Lung microvascular endothelial cell (primary cell): ENCODE results near the gene SPRYD7. TPM values are rescaled to one million over a fixed set of nuclear protein-coding genes. Genes with fewer than 3 reads are reported as not detected.
"Not testable (repeated sequence)": the region's sequence is repeated elsewhere in the genome, so short reads cannot be mapped to it uniquely, and the experiment has no call there.

Experiments
- DNase-seq, 2 donors: peaks; one replicate each; pipeline versions ENCODE4 v3.0.0 to v3.0.0-alpha.2; 2010; ENCODE audit warnings: low read depth in 2 of 2
- total RNA-seq: library from RNA; depleted of rRNA; stranded (reverse); fragments of >200 nt; gene quantifications from 2 replicates; pipeline ENCODE4 v1.2.1, GENCODE V29; 2014

Gene SPRYD7, protein sequence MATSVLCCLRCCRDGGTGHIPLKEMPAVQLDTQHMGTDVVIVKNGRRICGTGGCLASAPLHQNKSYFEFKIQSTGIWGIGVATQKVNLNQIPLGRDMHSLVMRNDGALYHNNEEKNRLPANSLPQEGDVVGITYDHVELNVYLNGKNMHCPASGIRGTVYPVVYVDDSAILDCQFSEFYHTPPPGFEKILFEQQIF
- 3.7 and 4.2 TPM in 2 replicates for total RNA-seq

DNA sequence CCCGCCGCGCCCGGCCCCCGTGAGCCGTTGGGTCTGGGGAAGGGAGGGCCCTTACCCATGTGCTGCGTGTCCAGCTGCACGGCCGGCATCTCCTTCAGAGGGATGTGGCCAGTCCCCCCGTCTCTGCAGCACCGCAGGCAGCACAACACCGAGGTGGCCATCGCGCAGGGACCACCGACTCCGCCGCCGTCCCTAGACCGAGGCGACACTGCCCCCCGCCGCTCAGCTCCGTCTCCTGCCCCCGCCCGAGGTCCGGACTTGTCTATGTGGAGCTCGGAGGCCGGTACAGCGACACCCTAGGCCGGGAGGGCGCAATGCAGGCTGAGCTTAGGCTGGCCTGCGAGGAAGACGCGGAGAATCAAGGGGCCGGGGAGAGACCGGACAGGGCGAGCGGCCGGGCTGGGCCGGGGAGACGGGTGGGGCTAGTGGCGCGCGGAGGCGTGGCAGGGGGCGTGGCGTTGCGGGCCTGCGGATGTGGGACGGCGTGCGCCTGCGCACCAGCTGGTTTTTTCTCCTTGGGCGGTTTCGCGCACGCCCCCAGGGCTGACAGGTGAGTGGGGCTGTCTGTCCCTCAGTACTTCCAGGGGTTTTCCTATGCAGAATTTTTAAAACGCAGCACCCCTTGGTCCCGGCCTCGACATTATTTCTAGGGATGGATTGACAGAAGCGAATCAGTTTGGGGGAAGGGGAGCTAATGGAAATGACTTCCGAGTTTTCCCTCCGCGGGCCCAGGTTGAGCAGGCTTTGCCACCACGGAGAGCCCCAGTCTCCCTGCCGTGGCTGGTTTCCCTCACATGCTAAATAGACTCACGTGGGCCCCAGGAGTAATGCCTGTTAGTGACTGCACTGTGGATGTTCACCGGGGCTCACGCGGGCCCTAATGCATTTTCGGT lies at the start of gene SPRYD7:
Gene SPRYD7 (minus strand): TSS at position 266 of the 893 bp plus-strand sequence. CDS start 105 bp downstream, at position 161.
- peak; percentile 99 for DNase-seq

DNA sequence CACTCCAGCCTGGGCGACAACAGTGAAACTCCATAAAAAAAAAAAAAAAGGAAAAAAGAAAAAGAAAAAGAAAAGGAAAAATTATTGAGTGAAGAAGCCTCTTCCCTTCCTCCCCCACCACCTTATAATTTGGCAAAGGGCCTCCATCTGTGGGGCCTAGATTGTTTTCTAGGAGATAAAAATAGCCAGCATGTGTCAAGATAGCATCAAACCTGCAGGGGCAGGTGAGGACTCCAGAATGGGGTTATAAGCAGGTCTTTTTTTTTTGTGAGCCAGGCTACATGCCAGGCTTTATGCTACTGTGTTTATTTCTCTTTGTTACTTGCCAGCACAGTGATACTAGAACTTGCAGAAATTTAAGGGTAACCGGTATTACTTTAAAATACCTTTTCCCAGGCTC lies 49.0 kb upstream of the SPRYD7 start:
- no peak for DNase-seq

DNA sequence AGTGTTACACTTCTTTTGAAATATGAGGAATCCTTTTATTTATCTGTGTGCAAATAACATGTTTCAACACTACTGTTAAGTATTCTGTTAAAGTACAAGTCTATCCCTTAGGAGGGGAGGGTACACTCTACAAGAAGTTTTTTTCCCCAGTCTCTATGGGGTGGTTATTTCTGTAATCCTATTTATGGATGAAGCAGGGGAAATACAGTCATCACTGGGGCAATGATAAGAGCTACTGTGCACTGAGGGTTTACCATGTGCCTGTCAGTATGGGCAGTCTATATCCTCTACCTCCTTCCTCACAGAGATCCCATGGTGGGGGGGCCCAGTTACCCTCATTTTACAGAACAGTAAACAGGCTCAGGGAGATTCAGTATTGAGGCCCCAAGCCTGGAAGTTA lies 44.1 kb upstream of the SPRYD7 start:
- DNase-seq = no peak

DNA sequence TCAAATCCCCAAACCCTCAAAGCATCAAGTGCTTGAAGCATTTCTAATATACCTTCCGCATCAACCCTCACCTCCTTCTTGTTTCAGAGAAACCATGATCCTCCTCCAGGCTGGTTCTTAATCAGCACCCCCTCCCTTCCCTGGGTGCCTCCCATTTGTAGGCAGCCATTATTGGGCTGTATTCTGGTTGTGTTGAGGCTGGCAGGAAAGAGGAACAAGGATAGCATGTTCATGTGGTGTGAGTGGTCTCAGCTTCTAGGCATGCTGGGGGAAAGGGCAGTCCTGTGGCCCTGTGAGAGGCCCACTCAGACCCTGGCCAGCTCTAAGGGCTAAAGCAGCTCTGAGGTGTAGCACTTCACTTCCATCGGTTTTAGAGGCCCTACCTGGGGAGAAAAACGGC lies 41.9 kb upstream of the SPRYD7 start:
- DNase-seq = no peak

DNA sequence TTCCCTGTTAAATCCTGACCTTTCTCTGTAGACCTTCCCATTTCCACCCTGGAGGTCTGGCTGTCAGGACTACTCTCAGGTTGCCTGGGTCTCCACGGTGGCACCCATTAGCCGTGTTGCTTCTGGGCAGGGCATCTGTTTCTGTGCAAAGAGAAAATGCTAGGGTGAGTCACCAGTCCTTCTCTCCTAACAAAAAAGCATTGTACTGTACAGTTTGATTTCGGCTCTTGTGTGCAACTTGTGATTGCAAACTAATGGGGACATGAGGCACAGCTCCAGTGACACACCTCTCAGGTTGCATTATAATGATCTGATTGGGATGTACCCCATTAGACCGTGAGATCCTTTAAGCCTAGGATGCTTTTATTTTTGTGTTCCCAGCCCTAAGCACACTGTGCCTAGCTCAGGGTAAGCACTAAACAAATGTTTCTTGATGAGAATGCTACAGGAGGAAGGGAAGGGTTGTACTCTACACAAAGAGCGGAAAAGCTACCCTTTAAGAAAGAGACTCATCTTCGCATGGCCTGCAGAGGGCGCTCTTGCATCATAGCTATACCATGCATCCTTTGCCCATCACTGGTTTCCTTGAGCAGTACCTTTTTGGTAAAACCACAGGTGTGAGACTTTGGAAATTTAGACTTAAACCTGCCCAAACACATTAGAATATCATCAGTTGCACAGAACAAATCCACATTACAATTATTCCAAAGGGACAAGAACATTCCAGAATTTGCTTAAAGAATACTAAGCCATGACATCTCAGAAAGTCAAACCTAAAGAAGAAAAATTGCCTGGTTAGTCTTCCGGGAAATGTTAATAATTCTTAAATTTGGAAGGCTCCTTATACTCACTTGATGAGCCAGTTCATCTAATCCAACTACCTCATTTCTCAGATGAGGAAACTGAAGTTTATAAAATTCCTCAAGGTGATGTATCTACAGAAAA lies 40.4 kb upstream of the SPRYD7 start:
- peak; percentile 77 to 84 for DNase-seq

DNA sequence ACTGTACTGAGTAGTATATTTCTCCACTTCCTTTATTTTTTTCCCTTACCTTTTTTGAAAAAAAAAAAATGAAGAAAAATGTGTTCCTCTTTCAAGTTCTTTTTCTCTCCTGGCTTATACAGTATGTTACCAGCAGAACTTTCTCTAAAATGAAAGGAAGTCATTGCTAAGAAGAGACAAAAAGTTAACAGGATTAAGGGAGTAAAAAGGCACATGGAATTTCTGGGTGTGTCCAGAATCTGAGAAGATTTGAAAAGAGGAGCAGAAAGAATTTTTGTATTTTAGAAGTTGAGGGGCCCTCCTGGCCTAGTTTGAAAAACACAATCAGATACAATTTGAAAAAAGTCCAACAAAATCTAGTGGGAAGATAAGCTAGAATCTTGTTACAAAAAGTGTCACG lies 39.7 kb upstream of the SPRYD7 start:
- no peak for DNase-seq

DNA sequence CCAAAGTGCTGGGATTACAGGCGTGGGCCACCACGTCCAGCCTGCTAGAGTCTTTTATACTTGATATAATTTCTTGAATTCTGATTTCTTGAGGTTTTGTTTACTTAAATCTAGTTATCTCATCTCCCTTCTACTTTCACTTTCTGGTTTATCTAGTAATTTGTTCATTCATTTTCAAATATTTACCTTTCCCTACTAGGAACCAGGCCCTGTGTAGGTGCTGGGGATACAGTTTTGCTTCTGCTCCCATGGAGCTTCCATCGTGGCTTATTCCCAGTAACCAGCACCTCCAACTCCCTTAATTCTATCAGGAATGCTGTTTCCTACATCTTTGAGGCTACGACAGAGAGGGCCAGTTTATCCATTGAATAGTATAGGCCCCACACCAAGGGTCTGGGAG lies 36.6 kb upstream of the SPRYD7 start:
- DNase-seq = no peak

DNA sequence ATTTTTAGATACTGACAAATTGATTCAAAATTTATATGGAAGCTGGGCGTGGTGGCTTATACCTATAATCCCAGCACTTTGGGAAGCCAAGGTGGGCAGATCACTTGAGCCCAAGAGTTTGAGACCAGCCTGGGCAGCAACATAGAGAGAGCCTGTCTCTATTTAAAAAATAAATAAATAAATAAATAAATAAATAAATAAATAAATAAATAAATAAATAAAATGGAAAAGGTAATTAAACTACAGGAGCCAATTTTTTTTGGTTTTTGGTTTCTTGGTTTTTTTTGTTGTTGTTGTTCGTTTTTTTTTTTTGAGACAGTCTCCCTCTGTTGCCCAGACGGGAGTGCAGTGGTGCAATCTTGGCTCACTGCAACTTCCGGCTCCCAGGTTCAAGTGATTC lies 31.3 kb upstream of the SPRYD7 start:
- no peak for DNase-seq

DNA sequence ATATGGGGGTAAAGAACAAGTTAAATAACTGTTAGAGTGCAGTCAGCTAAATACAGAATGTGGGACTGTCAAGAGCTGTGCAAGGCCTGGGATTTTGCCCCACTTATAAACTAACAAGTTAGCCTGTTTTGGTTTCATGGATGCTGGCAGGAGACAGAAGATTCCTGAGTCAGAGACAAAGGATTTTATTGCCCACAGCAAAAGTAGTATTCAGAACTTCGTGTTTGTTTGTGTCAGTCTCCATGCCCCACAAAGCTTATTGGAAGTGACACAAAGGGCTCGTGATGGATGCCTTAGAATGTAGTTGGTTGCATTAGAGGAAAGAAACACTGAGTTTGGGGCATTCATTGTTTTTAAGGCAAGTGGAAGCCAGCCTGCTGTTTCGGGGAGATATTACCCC lies 22.2 kb upstream of the SPRYD7 start:
- DNase-seq = no peak

DNA sequence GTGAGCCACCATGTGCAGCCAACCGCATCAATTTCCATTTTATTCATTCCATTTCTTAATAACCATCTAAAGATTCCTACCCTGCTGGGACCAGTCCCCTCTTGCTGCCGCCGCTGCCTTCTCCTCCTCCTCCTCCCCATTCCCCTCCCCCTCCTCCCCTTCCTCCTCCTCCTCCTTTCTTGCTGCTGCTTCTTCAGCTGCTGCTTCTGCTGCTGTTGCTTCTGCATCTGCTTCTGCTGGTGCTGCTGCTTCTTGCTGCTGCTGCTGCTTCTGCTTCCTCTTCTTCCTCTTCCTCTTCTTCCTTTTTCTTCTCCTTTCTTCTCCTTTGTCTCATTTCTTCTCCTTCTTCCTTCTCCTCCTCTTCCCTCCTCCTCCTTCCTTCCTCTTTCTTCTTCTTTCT lies 20.0 kb upstream of the SPRYD7 start:
- no peak for DNase-seq

DNA sequence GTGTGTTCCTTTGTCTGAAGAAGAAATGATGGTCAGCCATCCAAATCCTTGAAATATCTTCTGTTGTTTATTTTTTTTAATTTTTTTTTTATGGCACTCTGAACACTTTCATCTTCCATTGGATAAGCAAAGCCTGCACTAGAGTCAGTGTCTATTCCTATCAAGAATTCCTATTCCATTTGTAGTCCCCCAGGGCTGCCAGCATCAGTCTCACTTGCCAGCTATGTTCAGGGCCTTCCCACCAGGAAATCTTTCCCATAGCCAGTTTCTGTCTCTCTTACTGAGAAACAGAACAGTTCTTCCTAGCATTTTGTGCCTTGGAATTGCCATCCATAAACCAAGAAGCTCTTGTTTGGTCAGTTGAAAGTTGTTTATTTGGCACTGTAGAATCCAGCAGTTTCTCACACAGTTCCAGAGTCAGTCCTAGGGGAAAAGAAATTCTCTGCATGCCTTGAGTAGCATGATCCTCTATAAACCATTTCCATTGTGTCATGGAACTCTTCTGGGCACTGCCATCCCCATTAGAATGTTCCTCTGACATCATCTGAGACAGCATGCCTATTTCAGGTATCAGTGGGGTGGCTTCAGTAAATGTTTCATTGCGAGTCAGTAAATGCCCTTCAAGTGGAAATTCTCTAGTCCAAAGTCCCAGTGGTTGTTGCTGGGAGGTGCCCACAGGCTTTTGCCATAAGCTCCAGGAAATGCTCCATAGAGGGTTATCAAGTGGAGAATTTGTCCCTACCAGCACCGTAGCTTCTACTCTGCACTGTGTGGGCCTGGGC lies 18.7 kb upstream of the SPRYD7 start:
- DNase-seq = no peak

DNA sequence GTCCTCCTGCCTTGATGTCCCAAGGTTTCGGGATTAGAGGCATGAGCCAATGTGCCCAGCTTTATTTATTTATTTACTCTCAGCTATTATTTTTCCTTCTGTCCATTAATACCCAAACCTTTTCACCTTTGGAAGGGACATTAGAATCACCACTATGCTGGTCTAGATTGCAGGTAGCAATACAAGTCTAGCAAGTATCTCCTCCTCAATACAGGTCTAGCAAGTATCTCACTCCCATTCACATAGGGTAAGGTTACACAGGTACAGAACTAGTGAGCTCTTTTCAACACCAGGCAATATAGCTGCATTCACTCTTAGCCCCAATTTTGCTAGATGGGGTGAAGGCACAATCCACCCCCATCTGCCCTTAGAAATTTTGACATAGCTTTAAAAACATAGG lies 17.4 kb upstream of the SPRYD7 start:
- no peak for DNase-seq

DNA sequence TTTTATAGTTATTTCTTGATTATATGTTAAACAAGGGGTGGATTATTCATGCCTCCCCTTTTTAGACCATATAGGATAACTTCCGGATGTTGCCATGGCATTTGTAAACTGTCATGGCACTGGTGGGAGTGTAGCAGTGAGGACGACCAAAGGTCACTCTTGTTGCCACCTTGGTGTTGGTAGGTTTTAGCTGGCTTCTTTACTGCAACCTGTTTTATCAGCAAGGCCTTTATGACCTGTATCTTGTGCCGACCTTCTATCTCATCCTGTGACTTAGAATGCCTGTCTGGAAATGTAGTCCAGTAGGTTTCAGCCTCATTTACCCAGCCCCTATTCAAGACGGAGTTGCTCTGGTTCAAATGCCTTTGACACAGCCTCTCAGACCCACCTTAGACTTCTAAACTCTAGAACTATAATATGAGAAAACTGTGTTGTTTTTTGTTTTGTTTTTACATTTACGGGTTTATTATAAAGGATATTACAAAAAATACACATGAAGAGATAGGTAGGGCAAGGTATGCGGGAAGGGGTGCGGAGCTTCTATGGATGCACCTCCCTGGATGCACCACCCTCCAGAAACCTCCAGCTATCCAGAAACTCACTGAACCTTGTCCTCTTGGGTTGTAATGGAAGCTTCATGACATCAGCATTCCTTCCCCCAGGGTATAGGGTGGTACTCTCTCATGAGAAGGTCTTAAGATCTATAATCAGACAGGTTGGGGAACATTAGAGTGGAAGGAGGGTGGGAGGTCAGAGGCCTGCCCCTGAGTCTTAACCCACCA lies 15.8 kb upstream of the SPRYD7 start:
- no peak for DNase-seq

DNA sequence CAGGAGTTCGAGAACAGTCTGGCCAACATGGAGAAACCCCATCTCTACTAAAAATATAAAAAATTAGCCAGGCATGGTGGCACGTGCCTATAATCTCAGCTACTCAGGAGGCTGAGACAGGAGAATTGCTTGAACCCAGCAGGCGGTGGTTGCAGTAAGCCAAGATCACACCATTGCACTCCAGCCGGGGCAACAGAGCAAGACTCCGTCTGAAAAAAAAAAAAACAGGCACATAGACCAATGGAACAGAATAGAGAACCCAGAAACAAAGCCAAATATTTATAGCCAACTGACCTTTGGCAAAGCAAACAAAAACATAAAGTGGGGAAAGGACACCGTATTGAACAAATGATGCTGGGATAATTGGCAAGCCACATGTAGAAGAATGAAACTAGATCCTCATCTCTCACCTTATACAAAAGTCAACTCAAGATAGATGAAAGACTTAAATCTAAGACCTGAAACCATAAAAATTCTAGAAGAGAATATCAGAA lies 12.7 kb upstream of the SPRYD7 start:
- DNase-seq = not testable (repeated sequence)

DNA sequence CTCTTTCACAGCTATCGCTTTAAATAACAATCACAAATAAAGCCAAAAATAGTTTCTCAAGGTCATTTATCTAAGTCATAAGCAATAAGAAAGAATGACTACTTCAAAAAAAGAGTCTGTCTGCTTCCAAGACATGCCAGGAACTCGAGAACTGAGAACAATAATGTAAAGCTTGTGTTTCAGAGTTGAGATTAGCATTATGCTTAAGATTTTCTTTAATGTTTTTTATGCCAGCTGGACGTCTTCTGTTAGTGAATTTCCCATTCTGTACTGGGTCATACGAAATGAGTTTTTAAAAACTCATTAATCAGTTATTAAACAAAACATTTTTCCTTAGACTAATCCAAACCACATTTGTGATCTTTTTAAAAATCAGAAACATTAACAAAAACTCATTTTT lies 3.2 kb upstream of the SPRYD7 start:
- DNase-seq = peak in 1 of 2 donors; percentile 9

DNA sequence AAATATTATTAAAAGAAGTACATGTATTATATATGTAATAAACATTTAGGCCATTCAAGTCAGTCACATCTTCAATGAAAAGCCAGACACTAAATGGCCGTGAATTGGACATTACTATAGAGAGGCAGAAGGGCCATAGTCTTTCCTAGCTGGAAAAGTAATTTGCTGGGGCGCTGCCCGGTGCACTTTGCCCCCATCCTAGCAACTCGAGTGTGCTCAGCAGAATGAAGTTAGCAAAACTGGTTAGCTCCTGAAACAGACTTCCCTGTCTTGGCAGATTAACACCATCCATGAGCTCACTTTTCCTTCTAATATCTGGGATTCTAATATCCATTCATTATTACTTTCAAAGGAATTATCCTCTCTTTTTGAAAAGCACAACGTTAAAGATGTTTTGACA lies 2.8 kb upstream of the SPRYD7 start:
- no peak for DNase-seq

DNA sequence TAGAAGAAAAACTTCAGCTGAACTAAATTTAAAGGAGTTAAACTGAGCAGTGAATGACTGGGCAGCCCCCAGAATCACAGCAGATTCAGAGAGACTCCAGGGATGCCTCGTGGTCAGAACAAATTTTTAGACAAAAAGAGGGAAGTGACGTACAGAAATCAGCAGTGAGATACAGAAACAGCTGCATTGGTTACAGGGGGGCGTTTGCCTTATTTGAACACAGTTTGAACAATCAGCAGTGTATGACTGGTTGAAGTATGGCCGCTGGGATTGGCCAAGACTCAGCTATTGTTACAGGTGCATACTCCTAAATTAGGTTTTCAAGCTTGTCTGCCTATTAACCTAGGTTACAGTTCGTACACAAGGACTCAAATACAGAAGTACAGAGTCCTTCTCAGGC lies 2.2 kb upstream of the SPRYD7 start:
- no peak for DNase-seq

DNA sequence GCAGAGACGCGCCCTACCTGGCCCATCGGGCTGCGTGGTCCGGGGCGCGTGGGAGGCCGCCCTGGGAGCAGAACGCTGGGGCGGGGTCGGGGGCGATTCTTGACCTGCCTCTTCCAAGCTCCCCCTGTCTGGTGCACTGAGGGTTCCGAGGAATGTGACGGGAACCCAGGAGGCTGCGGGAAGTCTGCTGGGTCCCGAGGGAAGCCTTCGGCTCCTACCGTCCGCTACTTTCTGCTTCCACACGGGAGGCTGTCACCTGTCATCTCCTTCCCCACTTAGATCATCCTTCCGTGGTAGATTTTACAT lies 781 bp upstream of the SPRYD7 start:
- DNase-seq = peak in 1 of 2 donors; percentile 1

DNA sequence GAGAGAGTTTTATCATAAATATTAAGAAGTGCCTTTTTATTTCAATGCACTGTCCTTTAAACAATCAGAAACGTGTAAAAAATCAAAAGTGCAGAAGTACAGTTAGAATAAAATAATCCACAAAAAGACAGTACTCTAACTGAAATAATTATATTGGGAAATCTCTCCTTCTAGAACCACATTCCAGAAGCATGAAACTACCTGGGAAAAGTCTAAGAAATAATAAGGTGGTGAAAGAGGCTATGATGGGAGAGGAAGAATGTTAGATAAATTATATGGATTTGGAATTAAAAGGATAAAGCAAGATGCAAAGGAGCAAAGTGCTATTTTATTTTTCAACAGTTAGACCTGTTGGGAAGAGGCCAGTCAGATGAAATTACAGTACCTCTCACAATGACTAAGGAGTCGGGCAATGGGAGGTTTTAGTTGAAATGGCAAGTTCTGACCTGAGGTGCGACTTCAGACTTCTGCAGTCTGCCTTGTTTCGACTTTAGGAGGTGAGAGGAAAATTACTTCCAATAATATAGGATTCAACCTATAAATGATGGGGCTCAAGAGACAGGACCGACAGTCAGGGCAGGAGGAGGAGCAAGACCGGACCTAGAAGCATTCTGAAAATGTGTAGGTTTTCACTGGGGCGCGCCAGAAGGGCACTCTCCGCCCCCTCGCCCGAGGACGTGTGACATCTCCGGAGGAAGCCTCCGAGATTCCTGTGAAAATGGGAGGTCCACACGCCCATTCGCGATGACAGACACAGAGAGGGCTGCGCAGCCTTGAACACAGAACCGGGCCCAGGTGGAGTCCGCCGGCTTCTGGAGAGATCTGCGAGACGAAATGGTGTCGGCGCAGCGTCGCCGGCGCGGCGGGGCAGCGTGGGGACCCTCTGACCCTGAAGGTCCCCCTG lies 717 bp downstream of the SPRYD7 start:
- DNase-seq = peak; percentile 23 to 67
